BE2C (cell line): ENCODE data around the gene TGIF2.

ENCODE experiments used
- DNase-seq: peaks from one replicate; pipeline ENCODE4 v3.0.0-alpha.2; 2020
- H3K27me3 ChIP-seq: fragments of 250-450 bp; sonication (Bioruptor Pico); 2 replicates; pipeline ENCODE4 v1.5.1; 2020; ENCODE audit warnings: mild to moderate bottlenecking
- H3K36me3 ChIP-seq: fragments of 250-450 bp; sonication (Bioruptor Pico); 2 replicates; pipeline ENCODE4 v1.5.1; 2020; ENCODE audit warnings: mild to moderate bottlenecking
- H3K4me1 ChIP-seq: fragments of 250-450 bp; sonication (Bioruptor Pico); 2 replicates; pipeline ENCODE4 v1.5.1; 2020
- H3K4me3 ChIP-seq: 2 replicates; pipeline ENCODE4 v1.5.1; 2011; ENCODE audit warnings: low read depth, low read length
- H3K9me3 ChIP-seq: fragments of 250-450 bp; sonication (Bioruptor Pico); 2 replicates; pipeline ENCODE4 v1.5.1; 2020
- CTCF ChIP-seq: IDR thresholded peaks from 2 replicates; pipeline ENCODE4 v1.5.1; 2012; ENCODE audit warnings: mild to moderate bottlenecking, low read depth, low read length

TGIF2 gene

GRCh38 chr20:36614781-36615557 is 41.6 kb downstream of the TGIF2 start:
- no peak for DNase-seq
- H3K9me3 ChIP-seq = no peaks in the 10 kb centered on the region
- H3K27me3 ChIP-seq = no peaks in the 10 kb centered on the region
- H3K36me3 ChIP-seq = peaks cover 36% of the 10 kb centered on the region
- no peaks in the 10 kb centered on the region for H3K4me1 ChIP-seq
- no peak overlapping the region for H3K4me3 ChIP-seq
- TF ChIP-seq CTCF = no peak

GRCh38 chr20:36620917-36621316 is 47.5 kb downstream of the TGIF2 start:
- no peaks in the 10 kb centered on the region for H3K27me3 ChIP-seq
- no peak overlapping the region for H3K4me3 ChIP-seq
- DNase-seq = no peak
- no peaks in the 10 kb centered on the region for H3K4me1 ChIP-seq
- no peak for TF ChIP-seq CTCF
- H3K36me3 ChIP-seq = no peaks in the 10 kb centered on the region
- H3K9me3 ChIP-seq = no peaks in the 10 kb centered on the region

- no peaks in the 10 kb centered on the region for H3K36me3 ChIP-seq
These were observed 50.0 kb downstream of the TGIF2 start for GRCh38 chr20:36623444-36623843.

GRCh38 chr20:36624068-36624943 is 50.9 kb downstream of the TGIF2 start:
- H3K36me3 ChIP-seq = no peaks in the 10 kb centered on the region
- no peaks in the 10 kb centered on the region for H3K9me3 ChIP-seq
- DNase-seq = no peak
- H3K4me1 ChIP-seq = no peaks in the 10 kb centered on the region
- H3K4me3 ChIP-seq = no peak overlapping the region
- no peaks in the 10 kb centered on the region for H3K27me3 ChIP-seq
- no peak for TF ChIP-seq CTCF

More at GRCh38 chr20:36623444-36623843, 50.0 kb downstream of the TGIF2 start:
- H3K27me3 ChIP-seq = no peaks in the 10 kb centered on the region
- no peak for DNase-seq
- H3K4me1 ChIP-seq = no peaks in the 10 kb centered on the region
- no peaks in the 10 kb centered on the region for H3K9me3 ChIP-seq
- no peak for TF ChIP-seq CTCF
- H3K4me3 ChIP-seq = no peak overlapping the region

- no peaks in the 10 kb centered on the region for H3K27me3 ChIP-seq
- H3K4me1 ChIP-seq = no peaks in the 10 kb centered on the region
- no peaks in the 10 kb centered on the region for H3K36me3 ChIP-seq
- no peaks in the 10 kb centered on the region; the same call in 1 of the 2 replicates for H3K9me3 ChIP-seq
- DNase-seq = no peak
- no peak overlapping the region for H3K4me3 ChIP-seq
- no peak for TF ChIP-seq CTCF
These were observed 51.5 kb downstream of the TGIF2 start for GRCh38 chr20:36624944-36625324.
